Measurements from ENCODE around the gene GRIA4. TPM values are rescaled to one million over a fixed set of nuclear protein-coding genes. Genes with fewer than 3 reads are reported as not detected.
A peak's percentile ranks its signal among the peaks of the same experiment; 100 is the strongest.

GRIA4 gene
- total RNA-seq, 1 experiment from 2014 or later, result not detected

DNA sequence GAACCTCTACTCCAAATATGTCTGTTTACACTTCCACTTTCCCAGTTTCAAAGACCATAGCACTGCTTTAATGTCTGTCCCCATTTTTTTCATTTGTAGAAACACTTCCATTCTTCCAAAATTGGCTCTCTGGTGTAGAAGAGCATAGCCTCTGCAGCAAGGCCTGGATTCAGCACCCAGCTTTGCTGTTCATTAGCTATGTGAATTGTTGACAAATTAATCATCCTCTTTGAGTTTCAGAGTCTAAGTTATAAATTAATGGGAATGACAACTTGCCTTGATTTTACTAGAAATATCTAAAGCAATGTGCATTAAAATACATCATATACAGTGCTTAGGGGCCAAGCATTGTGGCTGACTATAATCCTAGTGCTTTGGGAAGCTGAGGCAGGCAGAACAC is 22.4 kb downstream of the GRIA4 start:
- in situ Hi-C loops (cut with HindIII; ENCODE audit: low sequenced_read_pairs), result no loop called here
- no peak for DNase-seq (ENCODE audit: low spot score)

DNA sequence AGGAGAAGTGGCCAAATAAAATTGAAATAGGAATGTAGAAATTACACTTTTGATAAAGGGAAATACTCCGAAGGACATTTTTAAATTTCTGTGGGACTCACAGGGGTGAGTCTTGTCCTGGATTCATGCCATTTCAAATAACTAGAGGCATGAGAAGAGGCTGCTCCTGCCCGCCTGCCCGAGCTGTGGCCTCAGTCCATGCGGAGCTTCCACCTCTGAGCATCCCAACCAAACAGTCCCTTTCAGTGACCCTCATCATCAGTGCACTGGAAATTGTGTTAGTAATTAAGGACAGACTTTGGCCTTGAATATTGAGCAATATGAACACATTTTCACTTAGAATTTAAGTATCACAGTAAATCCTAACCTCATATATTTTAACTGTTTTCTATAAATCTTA is 25.6 kb downstream of the GRIA4 start:
- in situ Hi-C loops (cut with HindIII; ENCODE audit: low sequenced_read_pairs), result no loop called here
- DNase-seq (ENCODE audit: low spot score), result peak; percentile 74

DNA sequence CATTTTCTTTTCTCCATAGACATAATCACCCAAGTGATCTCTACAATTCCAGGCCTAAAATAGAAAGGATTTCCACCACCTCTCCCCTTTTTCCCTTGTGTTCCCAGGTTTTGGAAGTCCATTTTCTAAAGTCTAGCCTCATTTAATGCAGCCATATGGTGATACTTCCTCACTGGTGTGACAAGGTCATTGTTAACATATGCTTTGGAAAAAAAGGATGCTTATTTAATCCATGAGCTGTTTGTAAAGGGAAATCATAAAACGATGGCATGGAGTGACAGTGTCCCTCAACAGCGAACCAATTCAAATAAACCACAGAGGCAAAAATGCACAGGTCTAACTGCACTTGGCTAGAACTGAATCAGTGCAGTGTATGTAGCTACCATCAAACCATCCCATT is 26.6 kb downstream of the GRIA4 start:
- in situ Hi-C loops (cut with HindIII; ENCODE audit: low sequenced_read_pairs), result no loop called here
- peak; percentile 81 for DNase-seq (ENCODE audit: low spot score)

DNA sequence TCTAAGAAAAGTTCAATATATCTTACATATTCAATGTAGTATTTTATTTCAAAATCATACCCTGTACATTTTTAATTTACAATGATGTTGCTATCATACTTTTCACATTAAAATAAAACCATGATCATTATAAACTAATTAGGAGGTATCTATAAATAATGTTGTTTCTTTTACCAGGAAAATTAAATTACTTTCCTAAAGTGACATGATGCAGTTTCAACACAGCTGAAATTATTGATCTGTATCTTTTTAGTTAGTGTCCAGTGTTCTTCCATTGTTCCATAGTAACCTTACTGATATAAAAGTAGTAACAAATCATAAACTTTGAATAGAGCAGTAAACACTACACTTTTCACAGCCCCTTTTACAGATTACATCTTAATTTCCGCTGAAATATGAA is 29.7 kb downstream of the GRIA4 start:
- DNase-seq (ENCODE audit: low spot score), result no peak
- in situ Hi-C loops (cut with HindIII; ENCODE audit: low sequenced_read_pairs), result no loop called here

DNA sequence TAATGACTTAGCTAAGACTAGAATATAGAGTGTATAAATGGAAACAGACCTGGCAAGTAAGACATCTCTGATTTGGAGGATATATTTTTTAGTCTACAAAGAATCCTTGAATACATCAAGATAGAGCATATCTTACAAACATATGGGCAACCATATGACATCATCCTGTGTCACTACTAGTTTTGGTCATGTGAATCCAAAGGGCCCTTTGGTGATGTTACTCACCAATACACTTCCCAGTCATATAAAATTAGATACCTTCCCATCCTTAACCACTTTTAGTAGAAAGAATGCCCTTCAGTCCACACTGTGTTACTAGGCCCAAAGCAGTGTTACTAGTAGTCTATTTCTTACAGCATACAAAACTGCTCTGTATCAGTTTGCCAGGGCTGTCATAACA is 31.6 kb downstream of the GRIA4 start:
- DNase-seq (ENCODE audit: low spot score), result no peak
- in situ Hi-C loops (cut with HindIII; ENCODE audit: low sequenced_read_pairs), result no loop called here

DNA sequence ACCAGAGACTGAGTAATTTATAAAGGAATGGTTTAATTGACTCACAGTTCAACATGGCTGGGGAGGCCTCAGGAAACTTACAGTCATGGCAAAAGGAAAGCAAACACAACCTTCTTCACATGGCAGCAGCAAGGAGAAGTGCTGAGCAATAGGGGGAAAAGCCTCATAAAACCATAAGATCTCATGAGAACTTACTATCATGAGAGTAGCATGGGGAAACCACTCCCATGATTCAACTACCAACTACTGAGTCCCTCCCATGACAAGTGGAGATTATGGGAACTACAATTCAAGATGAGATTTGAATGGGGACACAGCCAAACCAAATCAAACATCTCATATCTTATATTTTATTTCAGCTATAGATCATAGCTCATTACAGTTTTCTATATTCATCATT is 33.0 kb downstream of the GRIA4 start:
- no peak for DNase-seq (ENCODE audit: low spot score)
- in situ Hi-C loops (cut with HindIII; ENCODE audit: low sequenced_read_pairs), result no loop called here

DNA sequence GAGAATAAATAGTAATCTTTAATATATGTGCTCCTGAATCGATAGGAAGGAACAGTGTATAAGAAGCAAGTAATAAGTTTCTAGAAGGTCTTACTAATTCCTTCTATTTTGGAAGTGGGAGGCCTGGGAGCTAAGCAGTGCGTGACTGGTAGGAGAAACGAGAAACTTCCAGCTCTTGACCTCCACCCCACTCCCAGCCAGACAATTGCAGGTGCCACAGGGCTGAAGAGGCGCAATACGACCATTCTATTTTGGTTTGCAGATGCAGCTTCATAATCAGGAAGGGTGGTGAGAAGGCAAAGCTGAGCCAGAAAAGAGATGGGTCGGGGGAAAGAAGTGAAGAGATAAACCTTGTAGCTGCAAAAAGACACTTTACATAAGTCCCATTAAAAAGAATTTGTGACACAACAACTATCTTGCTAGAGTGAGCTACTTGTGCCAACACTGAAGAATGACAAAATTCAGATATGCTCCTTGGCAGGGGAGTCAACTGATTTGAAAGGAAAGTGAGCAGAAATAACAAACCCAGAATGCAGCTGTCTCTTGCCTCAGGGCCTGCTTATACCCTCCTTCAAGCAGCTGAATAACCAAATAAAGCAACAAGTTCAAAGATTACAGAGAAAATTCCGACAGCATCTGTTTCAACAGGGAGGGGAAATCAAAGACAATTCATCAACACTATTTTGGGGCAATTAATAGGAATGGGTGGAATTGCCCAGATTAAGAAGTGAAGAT is 35.1 kb downstream of the GRIA4 start:
- in situ Hi-C loops (cut with HindIII; ENCODE audit: low sequenced_read_pairs), result no loop called here
- no peak for DNase-seq (ENCODE audit: low spot score)

DNA sequence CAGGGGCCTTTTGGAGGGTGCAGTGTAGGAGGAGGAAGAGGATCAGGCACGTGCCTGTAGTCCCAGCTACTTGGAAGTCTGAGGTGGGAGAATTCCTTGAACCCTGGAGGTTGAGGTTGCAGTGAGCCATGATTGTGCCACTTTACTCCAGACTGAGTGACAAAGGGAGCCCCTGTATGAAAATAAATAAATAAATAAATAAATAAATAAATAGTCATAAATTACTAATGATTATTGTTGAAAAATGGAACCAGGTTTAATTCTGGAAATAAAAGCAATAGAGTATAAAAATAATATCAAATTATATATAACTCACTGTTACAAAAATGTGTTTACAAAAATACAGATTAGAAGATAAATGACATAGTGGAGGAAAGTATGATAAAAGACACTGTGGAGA is 37.9 kb downstream of the GRIA4 start:
- no peak for DNase-seq (ENCODE audit: low spot score)
- in situ Hi-C loops (cut with HindIII; ENCODE audit: low sequenced_read_pairs), result no loop called here

DNA sequence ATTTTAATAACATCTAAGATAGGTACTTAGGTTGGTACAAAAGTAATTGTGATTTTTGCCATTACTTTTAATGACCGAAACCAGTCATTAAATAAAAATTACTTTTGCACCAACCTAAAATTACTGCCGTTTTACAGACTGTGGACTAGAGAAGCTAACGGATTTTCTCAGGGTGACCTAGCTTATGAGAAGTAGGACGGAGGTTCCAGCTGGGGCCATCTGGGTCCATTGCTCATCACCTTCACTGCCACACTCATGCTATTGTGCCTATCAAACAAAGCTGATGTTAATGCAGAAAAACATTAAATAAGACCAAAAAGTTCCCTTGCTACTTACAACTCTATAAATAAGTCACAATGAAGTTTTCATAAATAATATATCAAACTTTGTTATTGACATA is 38.9 kb downstream of the GRIA4 start:
- DNase-seq (ENCODE audit: low spot score), result peak; percentile 65
- in situ Hi-C loops (cut with HindIII; ENCODE audit: low sequenced_read_pairs), result no loop called here

DNA sequence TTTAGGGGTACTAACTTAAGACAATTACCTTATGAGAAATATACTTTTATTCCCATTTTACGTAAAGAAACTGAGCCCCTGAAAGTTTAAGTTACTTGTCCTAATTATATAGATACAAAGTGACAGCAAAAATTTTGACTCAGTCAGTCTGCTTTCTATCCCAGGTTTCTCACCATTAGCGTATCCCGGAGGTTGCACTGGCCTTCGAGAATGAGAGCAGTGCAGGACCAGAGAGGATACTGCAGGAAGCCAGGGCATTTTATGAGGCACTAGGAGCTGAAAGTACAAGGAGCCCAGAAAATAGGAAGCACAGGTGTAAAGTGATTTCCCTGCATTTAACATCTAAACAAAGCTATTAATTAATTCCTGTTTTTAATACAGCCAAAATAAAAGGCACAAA is 55.4 kb downstream of the GRIA4 start:
- in situ Hi-C loops (cut with HindIII; ENCODE audit: low sequenced_read_pairs), result no loop called here

DNA sequence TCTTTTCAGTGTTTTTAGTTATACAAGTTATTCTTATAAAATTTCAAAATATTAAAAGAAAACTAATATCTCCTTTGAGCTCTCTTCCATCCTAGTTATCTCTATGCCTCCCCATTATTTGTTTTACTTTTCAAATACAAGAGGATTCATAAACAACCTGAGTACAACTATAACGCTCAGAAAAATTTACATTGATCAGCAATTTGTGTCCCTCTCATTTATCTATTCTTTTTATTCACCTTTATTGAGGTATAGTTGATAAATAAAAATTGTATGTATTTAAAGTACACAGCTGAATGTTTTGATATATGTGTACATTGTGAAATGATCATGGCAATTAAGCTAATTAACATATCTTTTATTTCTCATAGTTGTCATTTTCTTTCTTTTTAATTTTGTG is 57.6 kb downstream of the GRIA4 start:
- DNase-seq (ENCODE audit: low spot score), result no peak
- in situ Hi-C loops (cut with HindIII; ENCODE audit: low sequenced_read_pairs), result no loop called here

More for the DNA sequence above, 55.4 kb downstream of the GRIA4 start:
- DNase-seq (ENCODE audit: low spot score), result peak; percentile 78

DNA sequence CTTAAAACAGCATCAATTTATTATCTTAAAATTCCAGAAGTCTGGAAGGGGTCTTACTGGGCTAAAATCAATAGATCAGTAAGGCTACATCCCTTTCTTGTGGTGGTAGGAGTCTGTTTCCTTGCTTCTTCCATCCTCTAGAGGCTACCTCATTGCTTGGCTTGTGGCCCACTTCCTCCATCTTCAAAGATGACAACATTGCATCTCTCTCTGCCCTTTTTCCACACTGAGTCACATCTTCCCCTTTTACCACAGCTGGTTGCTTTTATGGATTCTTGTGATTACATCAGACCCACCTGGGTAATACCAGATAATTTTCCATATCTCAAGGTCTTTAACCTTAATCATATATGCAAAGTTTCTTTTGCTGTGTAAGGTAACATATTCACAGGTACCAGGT is 60.9 kb downstream of the GRIA4 start:
- in situ Hi-C loops (cut with HindIII; ENCODE audit: low sequenced_read_pairs), result no loop called here

DNA sequence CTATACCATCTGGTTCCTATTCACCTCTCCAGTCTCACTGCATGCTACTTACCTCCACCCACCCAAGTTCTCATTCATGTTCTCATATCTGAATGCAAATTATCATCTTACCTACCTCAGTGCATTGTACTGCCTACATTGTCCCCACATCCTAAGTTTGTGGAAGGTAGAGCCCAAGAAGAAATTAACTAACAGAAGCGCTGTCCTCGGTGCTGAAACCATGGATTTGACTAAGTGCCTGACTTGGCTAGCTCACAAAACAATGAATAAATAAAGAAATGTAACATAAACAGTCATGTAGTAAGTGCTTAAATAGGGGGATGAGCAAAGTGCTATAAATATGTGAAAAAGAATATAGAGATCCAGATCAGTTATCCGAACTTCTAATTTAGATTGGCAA is 63.2 kb downstream of the GRIA4 start:
- in situ Hi-C loops (cut with HindIII; ENCODE audit: low sequenced_read_pairs), result no loop called here
- no peak for DNase-seq (ENCODE audit: low spot score)

More for the DNA sequence above, 60.9 kb downstream of the GRIA4 start:
- no peak for DNase-seq (ENCODE audit: low spot score)

DNA sequence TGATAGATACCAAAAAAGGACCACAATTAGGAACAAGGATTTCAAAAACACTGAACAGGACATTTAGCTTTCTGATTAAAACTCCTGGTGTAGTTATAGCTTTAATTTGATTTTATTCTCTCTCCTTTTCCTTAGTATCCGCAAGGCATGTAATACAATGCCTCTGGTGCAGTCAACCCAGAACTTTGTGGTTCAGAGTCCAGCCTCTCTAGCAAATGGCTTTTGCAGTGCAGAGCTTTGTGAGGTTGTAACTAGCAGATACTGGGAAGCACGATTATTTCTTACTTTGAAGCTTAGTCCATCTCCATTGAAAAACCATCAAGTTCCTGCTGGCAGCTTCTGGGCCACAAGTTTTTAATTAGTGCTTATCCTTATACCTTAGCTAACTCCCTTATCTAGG is 79.8 kb downstream of the GRIA4 start:
- in situ Hi-C loops (cut with HindIII; ENCODE audit: low sequenced_read_pairs), result no loop called here
- DNase-seq (ENCODE audit: low spot score), result no peak

DNA sequence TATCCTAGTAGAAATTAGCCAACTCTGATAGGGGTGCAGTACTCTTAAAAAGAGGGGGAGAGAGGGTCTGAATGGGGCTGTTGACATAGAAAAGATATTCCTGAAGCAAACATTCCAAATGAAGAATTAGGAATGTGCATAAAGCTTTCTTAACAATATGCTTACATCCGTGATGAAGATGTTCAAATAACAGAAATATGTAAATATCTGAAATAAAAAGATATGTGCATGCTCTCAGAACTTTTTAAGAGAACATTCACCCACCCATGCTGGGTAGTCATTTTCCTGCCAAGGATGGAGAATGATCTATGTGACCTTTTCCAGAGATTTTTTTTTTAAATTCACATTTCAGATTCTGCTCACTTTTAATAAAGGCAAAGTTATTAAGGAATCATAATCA is 80.6 kb downstream of the GRIA4 start:
- DNase-seq (ENCODE audit: low spot score), result no peak
- in situ Hi-C loops (cut with HindIII; ENCODE audit: low sequenced_read_pairs), result no loop called here

DNA sequence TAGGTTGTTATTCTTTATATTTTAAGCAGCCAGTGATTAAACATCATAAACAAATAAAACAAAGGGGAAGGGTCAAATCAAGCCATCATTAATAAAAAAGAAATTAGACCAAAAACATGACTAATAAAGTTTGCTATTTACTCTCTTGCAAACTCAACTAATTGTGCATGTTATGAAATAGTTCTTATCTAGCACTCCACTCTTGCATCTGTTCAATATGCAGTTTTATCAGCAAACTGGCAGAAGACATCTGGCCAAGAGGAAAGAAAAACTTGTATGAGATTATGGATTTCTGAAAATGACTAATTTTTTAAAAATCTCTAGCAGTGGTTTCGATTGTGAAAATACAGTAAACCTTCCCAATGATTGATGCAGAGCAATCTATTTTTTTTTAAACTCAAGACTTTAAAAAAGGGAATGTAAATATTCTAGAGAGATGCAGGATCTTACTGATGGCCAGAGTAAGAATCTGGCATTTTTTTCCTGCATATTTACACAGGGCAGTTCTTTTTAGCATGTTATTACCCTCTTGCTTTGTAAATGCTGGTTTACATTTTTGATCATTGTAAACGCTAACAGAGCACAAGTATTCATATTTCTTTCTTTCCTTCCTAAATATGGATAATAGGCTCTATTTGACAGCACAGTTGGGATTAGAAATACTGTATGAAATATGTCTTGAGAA is 83.3 kb downstream of the GRIA4 start:
- no peak for DNase-seq (ENCODE audit: low spot score)
- in situ Hi-C loops (cut with HindIII; ENCODE audit: low sequenced_read_pairs), result no loop called here

DNA sequence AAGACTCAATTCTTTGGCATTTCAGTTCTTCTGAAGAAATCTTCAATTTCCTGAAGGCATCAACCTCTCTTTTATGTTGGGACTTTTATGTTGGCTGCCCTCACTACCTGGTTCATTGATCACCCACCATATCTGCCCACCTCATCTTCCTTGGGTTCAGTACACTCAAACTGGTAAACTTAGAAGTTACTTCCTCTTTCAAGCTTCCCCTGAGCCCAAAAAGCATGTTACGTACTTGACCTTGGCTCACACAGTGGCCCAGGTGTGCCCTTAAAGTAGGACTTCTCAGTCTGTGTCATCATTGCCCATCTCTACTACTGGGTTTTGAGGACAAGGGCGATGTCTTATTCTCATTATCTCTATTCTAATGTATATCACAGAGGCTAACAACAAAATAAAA is 86.1 kb downstream of the GRIA4 start:
- in situ Hi-C loops (cut with HindIII; ENCODE audit: low sequenced_read_pairs), result no loop called here
- no peak for DNase-seq (ENCODE audit: low spot score)

DNA sequence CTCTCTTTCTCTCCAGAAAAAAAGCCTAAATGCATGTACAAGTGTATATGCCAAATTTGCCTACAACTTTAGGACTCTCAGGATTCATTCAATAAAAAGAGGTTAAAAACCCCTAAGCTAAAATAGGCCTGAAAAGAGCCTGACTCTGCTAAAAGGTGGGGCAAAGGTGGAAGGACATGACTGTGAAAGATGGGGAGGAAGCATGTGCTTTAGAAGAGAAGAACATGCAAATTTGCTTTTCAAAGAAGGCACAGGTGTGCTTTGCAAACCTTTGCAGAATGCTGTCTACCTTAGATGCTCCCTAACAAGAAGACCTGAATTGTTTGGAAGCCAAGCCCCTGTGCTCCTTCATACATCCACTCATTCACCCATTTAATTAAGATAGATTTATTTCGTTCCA is 87.4 kb downstream of the GRIA4 start:
- in situ Hi-C loops (cut with HindIII; ENCODE audit: low sequenced_read_pairs), result no loop called here
- no peak for DNase-seq (ENCODE audit: low spot score)

DNA sequence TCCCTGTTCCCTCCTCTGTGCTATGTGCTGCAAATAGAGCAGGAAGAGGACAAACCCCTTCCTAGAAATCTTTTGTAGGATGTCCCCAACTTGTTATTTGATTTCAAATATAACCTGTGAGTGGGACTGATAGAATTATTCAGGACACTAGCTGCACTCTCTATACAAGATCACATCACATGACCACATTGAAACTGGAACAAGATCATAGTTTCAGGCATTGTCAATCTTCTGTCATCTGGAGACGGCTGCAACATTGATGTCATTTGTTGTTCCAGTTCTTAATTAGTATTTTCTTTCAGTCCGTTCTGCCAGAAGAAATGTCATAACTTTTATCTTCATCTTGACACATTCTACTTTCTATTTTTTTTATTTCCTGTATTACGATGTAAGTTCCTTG is 89.3 kb downstream of the GRIA4 start:
- in situ Hi-C loops (cut with HindIII; ENCODE audit: low sequenced_read_pairs), result no loop called here
- peak; percentile 23 for DNase-seq (ENCODE audit: low spot score)

DNA sequence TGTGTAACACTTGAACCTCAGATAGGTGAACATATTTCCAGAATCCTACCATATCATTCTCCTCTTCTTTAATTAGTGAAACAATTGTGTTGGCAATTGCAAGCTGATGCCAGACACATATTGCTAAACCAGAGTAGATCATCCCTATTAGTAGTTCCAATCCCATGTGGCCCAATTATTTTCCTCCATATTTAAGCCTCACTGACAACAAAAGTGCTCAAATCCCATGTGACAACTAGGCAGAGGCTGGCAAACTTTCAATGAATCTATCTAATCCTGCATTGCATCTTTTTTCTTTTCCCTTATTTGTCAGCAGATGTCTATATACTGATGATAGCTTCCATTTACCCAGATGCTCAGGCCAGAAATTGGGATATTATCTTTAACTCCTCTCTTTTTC is 90.4 kb downstream of the GRIA4 start:
- no peak for DNase-seq (ENCODE audit: low spot score)
- in situ Hi-C loops (cut with HindIII; ENCODE audit: low sequenced_read_pairs), result no loop called here

DNA sequence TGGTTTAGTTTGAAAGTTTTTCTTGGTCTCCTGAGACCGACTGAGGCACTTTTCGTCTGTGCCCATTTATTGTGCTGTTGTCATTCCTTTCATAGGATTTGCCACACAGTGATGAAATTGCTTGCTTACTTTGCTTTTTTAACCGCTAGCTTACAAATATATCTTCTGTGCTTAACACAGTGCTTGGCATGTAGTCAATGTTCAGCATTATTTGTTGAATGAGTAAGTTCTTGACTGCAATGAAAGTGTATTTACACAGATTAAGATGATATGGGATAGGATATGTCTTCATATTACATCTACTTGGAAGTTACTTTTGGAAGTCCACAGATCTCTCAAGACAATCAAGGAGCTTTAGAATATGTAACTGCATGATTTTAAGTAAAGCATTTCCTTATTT is 91.2 kb downstream of the GRIA4 start:
- in situ Hi-C loops (cut with HindIII; ENCODE audit: low sequenced_read_pairs), result no loop called here
- peak; percentile 19 for DNase-seq (ENCODE audit: low spot score)
